Measurements from ENCODE around the gene MYL10.
"Not testable (repeated sequence)": the region's sequence is repeated elsewhere in the genome, so short reads cannot be mapped to it uniquely, and the experiment has no call there.

The MYL10 gene

GRCh38 chr7:101650579-101651081 lies 21.5 kb upstream of the MYL10 start:
- no peak for DNase-seq

GRCh38 chr7:101647876-101648275 lies 18.8 kb upstream of the MYL10 start:
- not testable (repeated sequence) for DNase-seq

- DNase-seq = no peak
Measured at GRCh38 chr7:101645951-101646350, 16.9 kb upstream of the MYL10 start.

- DNase-seq = no peak
Measured at GRCh38 chr7:101644879-101645278, 15.8 kb upstream of the MYL10 start.

- DNase-seq = not testable (repeated sequence)
Measured at GRCh38 chr7:101639127-101639526, 10.0 kb upstream of the MYL10 start.

- DNase-seq = no peak
Measured at GRCh38 chr7:101636822-101637623, 7.9 kb upstream of the MYL10 start.

GRCh38 chr7:101635484-101635883 lies 6.4 kb upstream of the MYL10 start:
- DNase-seq = no peak

- no peak for DNase-seq
Measured at GRCh38 chr7:101634196-101634717, 5.2 kb upstream of the MYL10 start.

GRCh38 chr7:101633511-101633910 lies 4.4 kb upstream of the MYL10 start:
- no peak for DNase-seq

- no peak for DNase-seq
Measured at GRCh38 chr7:101632641-101633040, 3.5 kb upstream of the MYL10 start.

GRCh38 chr7:101631224-101631714 lies 2.2 kb upstream of the MYL10 start:
- no peak for DNase-seq

- DNase-seq = no peak
Measured at GRCh38 chr7:101630591-101630990, 1.5 kb upstream of the MYL10 start.

GRCh38 chr7:101628522-101628921 lies 574 bp downstream of the MYL10 start:
- no peak for DNase-seq

GRCh38 chr7:101626758-101627157 lies 2.3 kb downstream of the MYL10 start:
- no peak for DNase-seq

GRCh38 chr7:101626069-101626671 lies 2.9 kb downstream of the MYL10 start:
- no peak for DNase-seq

- DNase-seq = no peak
Measured at GRCh38 chr7:101625031-101625791, 3.9 kb downstream of the MYL10 start.

GRCh38 chr7:101624246-101625001 lies 4.7 kb downstream of the MYL10 start:
- DNase-seq = no peak

- no peak for DNase-seq
Measured at GRCh38 chr7:101622609-101623173, 6.4 kb downstream of the MYL10 start.

- DNase-seq = no peak
Measured at GRCh38 chr7:101620991-101621390, 8.1 kb downstream of the MYL10 start.

GRCh38 chr7:101620395-101620794 lies 8.7 kb downstream of the MYL10 start:
- DNase-seq = no peak

- DNase-seq = no peak
Measured at GRCh38 chr7:101618916-101619315, 10.2 kb downstream of the MYL10 start.

GRCh38 chr7:101618207-101618839 lies 10.8 kb downstream of the MYL10 start:
- no peak for DNase-seq
